Vagina (tissue), 2 donors: ENCODE measurements around the gene ISG15.
"Not testable (repeated sequence)": the region's sequence is repeated elsewhere in the genome, so short reads cannot be mapped to it uniquely, and the experiment has no call there.

Experiments used
- CTCF ChIP-seq, 3 experiments: fragments of 450-650 bp in 2 of 3; fragments of 200-600 bp in 1 of 3; sonication (generic) in 1 of 3; IDR thresholded peaks; one replicate each; pipeline ENCODE4 v1.5.1; 2017 to 2019; ENCODE audit warnings: antibody characterized with exemption in 3 of 3, mild to moderate bottlenecking in 2 of 3, moderate library complexity in 2 of 3
- POLR2A ChIP-seq, 2 donors: fragments of 450-650 bp; IDR thresholded peaks; one replicate each; pipeline ENCODE4 v1.6.1; 2017; ENCODE audit warnings: antibody characterized with exemption in 2 of 2, mild to moderate bottlenecking in 2 of 2, moderate library complexity in 2 of 2
- POLR2AphosphoS5 ChIP-seq, 2 donors: sonication (generic); formaldehyde crosslinking; IDR thresholded peaks; one replicate each; pipeline ENCODE4 v1.9.0; 2017; ENCODE audit warnings: antibody characterized with exemption in 2 of 2, mild to moderate bottlenecking in 2 of 2, low read depth in 1 of 2; ENCODE audit not compliant: insufficient read depth in 1 of 2

GRCh38 chr1:1010131-1010530, 3.2 kb upstream of the ISG15 start:
- TF ChIP-seq POLR2A (IDR thresholded peaks at IDR 0.05); CTCF (IDR thresholded peaks at IDR 0.05); POLR2AphosphoS5 (IDR thresholded peaks at IDR 0.05; ENCODE audit: insufficient read depth in 1 of 2, low read depth in 1 of 2): not testable (repeated sequence)
